Measurements from ENCODE around the gene ZNF326. TPM values are rescaled to one million over a fixed set of nuclear protein-coding genes. Genes with fewer than 3 reads are reported as not detected.

Gene ZNF326
- total and polyA plus RNA-seq, 7 donors: 5.9 to 16.0 (median 10.0) TPM

GRCh38 chr1:90067194-90067931 lies 72.5 kb downstream of the ZNF326 start:
- TF ChIP-seq, protein P1, sequence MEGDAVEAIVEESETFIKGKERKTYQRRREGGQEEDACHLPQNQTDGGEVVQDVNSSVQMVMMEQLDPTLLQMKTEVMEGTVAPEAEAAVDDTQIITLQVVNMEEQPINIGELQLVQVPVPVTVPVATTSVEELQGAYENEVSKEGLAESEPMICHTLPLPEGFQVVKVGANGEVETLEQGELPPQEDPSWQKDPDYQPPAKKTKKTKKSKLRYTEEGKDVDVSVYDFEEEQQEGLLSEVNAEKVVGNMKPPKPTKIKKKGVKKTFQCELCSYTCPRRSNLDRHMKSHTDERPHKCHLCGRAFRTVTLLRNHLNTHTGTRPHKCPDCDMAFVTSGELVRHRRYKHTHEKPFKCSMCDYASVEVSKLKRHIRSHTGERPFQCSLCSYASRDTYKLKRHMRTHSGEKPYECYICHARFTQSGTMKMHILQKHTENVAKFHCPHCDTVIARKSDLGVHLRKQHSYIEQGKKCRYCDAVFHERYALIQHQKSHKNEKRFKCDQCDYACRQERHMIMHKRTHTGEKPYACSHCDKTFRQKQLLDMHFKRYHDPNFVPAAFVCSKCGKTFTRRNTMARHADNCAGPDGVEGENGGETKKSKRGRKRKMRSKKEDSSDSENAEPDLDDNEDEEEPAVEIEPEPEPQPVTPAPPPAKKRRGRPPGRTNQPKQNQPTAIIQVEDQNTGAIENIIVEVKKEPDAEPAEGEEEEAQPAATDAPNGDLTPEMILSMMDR (IDR thresholded peaks at IDR 0.05): no peak
- Histone ChIP-seq H3K27me3 (ENCODE audit: insufficient read depth in 3 of 3, low read length in 2 of 3) (no peaks in the 10 kb centered on the region), H3K4me1 (no peaks in the 10 kb centered on the region), H3K36me3 (ENCODE audit: insufficient read depth in 1 of 2, low read depth in 1 of 2) (no peaks in the 10 kb centered on the region), H3K9me3 (no peaks in the 10 kb centered on the region), H3K4me3 (no peak overlapping the region), H3K27ac (no peak overlapping the region)
- 56 to 63% (median 58%) methylated on average over 3 of the region's 3 CpGs for WGBS, 3 donors
- ATAC-seq (no peak), DNase-seq (no peak)
- intact Hi-C loops (cut with DNase I): no loop called here

GRCh38 chr1:90068611-90069280 lies 73.8 kb downstream of the ZNF326 start:
- Histone ChIP-seq H3K36me3 (ENCODE audit: insufficient read depth in 1 of 2, low read depth in 1 of 2) (no peaks in the 10 kb centered on the region), H3K4me1 (no peaks in the 10 kb centered on the region), H3K27me3 (ENCODE audit: insufficient read depth in 3 of 3, low read length in 2 of 3) (no peaks in the 10 kb centered on the region), H3K27ac (no peak overlapping the region), H3K9me3 (no peaks in the 10 kb centered on the region), H3K4me3 (no peak overlapping the region)
- no peak for DNase-seq
- TF ChIP-seq, protein P1 (IDR thresholded peaks at IDR 0.05): no peak
- no peak for ATAC-seq
- WGBS, 3 donors: 85 to 87% (median 86%) methylated on average over 5 of the region's 5 CpGs
- intact Hi-C loops (cut with DNase I): no loop called here

DNA sequence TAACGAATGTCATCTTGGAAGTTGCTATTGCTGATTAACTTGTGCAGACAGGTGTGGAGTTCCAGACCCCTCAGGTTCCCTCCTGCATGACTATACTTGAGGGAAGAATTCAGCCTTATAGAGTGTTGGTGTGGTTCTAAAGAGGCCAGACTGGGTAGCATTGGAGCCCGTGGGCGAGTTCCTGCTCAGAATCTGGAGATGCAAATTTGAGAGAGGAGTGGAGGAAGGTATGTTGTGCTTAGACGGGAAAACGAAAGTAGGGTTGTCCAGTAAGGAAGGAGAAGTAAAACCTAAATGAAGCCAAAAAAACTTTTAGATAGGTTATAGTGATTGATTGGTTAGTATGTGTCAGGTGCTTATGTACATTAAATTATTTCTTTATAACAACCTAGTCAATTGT lies 79.2 kb downstream of the ZNF326 start:
- TF ChIP-seq, protein P1 (IDR thresholded peaks at IDR 0.05): no peak
- no peak for ATAC-seq
- WGBS, 3 donors: 61 to 72% (median 64%) methylated on average over 5 of the region's 5 CpGs

DNA sequence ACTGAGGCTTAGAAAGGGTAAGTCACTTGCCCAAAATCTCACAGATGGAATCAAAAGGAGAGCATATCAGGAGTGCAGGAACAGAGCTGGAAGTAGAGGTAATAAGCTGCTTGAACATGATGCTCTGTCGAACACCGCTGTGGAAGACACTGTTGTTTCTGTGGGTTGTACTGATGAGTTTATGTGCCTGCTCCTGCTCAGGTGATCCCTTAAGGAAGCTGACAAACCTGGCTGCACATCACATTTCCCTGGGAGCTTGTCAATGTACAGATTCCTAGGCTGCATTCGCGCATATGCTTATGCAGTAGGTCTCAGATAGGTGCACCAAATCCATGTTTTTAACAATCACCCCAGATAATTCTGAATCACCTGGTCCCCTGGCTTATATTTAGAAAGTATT lies 79.7 kb downstream of the ZNF326 start:
- no peaks in the 10 kb centered on the region for H3K4me1 ChIP-seq
- no peak for ATAC-seq
- intact Hi-C loops (cut with DNase I): no loop called here
- DNase-seq: no peak
- WGBS, 3 donors: 65 to 90% (median 78%) methylated on average over 4 of the region's 4 CpGs
- H3K27ac ChIP-seq: no peak overlapping the region
- TF ChIP-seq, protein P1 (IDR thresholded peaks at IDR 0.05): no peak
- H3K27me3 ChIP-seq (ENCODE audit: insufficient read depth in 3 of 3, low read length in 2 of 3): no peaks in the 10 kb centered on the region
- H3K36me3 ChIP-seq (ENCODE audit: insufficient read depth in 1 of 2, low read depth in 1 of 2): no peaks in the 10 kb centered on the region
- H3K9me3 ChIP-seq: no peaks in the 10 kb centered on the region
- no peak overlapping the region for H3K4me3 ChIP-seq

More for the DNA sequence above, 79.2 kb downstream of the ZNF326 start:
- no peaks in the 10 kb centered on the region for H3K27me3 ChIP-seq (ENCODE audit: insufficient read depth in 3 of 3, low read length in 2 of 3)
- H3K36me3 ChIP-seq (ENCODE audit: insufficient read depth in 1 of 2, low read depth in 1 of 2): no peaks in the 10 kb centered on the region
- H3K4me1 ChIP-seq: no peaks in the 10 kb centered on the region
- intact Hi-C loops (cut with DNase I): no loop called here
- H3K27ac ChIP-seq: no peak overlapping the region
- no peak overlapping the region for H3K4me3 ChIP-seq
- H3K9me3 ChIP-seq: no peaks in the 10 kb centered on the region
- DNase-seq: no peak

All from psoas muscle (tissue), 8 donors.